ENCODE measurements around the gene CHMP2A.

GRCh38 chr19:58578012-58578925, 23.4 kb upstream of the CHMP2A start:
- TF ChIP-seq, protein P1, sequence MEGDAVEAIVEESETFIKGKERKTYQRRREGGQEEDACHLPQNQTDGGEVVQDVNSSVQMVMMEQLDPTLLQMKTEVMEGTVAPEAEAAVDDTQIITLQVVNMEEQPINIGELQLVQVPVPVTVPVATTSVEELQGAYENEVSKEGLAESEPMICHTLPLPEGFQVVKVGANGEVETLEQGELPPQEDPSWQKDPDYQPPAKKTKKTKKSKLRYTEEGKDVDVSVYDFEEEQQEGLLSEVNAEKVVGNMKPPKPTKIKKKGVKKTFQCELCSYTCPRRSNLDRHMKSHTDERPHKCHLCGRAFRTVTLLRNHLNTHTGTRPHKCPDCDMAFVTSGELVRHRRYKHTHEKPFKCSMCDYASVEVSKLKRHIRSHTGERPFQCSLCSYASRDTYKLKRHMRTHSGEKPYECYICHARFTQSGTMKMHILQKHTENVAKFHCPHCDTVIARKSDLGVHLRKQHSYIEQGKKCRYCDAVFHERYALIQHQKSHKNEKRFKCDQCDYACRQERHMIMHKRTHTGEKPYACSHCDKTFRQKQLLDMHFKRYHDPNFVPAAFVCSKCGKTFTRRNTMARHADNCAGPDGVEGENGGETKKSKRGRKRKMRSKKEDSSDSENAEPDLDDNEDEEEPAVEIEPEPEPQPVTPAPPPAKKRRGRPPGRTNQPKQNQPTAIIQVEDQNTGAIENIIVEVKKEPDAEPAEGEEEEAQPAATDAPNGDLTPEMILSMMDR (IDR thresholded peaks at IDR 0.05) = no peak
- TF ChIP-seq NR2C2 (CRISPR knock-in tag; IDR thresholded peaks at IDR 0.05) = no peak
- TF ChIP-seq, protein P2, sequence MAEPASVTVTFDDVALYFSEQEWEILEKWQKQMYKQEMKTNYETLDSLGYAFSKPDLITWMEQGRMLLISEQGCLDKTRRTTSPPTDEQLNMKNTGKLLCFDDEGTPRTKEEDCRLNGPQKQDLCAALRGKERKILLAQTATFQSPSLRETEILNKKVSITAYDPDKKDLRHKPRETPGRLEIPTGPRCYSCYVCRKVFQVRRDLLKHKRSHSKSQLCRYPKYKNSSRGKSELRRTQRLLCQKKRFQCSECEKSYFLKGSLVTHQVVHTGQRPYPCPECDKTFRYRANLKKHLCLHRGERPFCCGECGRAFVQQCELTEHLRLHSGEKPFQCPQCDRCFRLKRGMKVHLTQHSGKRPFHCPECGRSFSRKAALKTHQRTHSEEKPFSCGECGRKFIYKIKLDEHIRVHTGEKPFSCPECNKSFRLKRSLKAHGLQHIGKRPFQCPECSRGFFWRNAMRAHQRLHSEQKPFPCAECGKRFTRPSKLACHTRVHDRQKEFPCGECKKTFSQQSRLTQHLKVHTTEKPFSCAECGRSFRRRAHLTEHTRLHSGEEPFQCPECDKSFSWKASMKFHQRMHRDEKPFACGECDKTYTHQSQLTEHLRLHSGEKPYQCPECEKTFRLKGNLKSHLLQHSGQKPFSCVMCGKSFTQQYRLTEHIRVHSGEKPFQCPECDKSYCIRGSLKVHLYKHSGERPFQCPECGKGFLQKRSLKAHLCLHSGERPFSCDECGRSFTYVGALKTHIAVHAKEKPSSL (CRISPR knock-in tag; conservative IDR thresholded peaks at IDR 0.05) = no peak
